Activated CD8-positive, alpha-beta memory T cell treated with anti-CD3 and anti-CD28 coated beads for 36 hours (primary cell): ENCODE measurements around the gene SH3GLB2. TPM values are rescaled to one million over a fixed set of nuclear protein-coding genes. Genes with fewer than 3 reads are reported as not detected.
"Not testable (repeated sequence)": the region's sequence is repeated elsewhere in the genome, so short reads cannot be mapped to it uniquely, and the experiment has no call there.

ENCODE experiments used
- CTCF ChIA-PET: fragments of 350-600 bp; sonication (Branson Sonifier 250); formaldehyde crosslinking; loops from one replicate; lab custom pipeline; 2021; ENCODE audit warnings: antibody characterized with exemption; lab: Charles Lee
- POLR2A ChIA-PET: fragments of 350-600 bp; sonication (Branson Sonifier 250); formaldehyde crosslinking; loops from one replicate; lab custom pipeline; 2021; ENCODE audit warnings: antibody characterized with exemption; lab: Charles Lee
- total RNA-seq, 2 experiments: library from RNA; stranded (reverse); gene quantifications; one replicate each; pipeline ENCODE4 v1.2.3, GENCODE V29; 2021

The SH3GLB2 gene
- total RNA-seq, 2 experiments from 2014 or later: 54.5 to 56.3 TPM

DNA sequence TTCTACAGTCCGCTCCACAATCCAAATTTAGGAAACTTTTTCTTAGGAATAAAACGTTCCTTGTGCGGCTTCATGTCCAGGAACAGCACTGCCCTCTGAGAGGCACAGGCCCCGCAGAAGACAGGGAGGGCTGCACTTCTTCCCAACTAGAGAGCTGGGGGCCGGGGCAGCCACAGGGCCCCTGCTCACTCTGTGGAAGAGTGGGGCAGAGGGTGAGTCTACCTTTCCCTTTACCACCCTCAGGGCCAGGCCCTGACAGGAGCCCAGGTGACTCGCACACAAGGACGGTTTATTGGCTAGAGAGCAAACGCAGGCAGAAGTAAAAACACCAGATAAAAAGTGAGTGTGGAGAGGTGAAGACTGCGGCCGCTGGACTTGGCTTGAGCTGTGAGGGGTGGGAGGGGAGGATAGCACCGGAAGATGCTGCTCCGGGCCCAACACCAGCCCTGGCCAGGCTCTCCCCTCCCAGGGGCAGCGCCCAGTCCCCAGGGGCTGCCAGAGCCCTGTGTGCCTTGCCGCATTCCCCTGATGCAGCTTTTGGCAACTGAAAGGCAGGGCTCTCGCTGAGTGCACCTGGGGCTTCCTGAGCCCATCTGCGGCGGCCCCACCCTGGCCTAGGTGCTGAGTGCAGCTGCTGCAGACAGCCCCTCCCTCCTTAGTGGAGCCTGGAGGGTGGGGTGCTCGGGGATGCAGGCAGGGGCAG lies 20.2 kb downstream of the SH3GLB2 start:
- ChIA-PET POLR2A (no interaction called here), CTCF (interaction anchor here (0.7 to 1.1 kb wide), 2 partner anchors 58 to 386 kb away, joined by 3 read pairs; no protein-coding TSS in a partner anchor)

DNA sequence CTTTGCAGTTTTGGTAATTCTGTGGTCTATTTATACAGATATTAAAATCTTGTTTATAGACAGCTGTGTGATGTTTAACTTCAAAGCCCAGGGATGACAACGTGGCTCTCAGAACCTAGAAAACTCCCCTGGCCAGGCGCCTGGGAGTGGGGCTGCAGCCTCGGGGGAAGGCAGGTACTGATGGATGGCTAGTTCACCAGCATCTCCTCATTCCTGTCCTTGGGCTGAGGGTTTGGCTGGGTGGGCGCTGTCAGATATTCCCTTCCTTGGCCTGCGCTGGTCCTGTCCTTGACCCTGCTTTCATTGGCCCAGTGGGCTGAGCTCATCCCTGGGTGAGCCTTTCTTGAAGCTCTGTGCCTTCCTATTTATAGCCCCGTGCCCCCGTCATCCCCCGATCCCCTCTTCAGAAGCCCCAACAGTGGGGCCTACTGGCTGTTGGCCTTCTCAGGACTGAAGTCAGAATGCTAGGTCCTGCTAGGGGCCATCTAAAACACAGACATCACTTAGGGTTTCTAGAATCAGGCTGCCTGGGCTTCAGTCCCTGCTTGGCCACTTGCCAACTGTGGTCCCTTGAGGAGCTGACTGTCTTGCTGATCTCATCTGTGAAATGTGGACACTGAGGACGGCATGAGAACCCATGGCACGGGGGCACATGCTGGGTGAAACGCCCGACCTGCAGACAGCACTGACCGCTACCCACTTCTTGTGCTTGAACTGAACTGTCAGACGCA lies 20.9 kb downstream of the SH3GLB2 start:
- POLR2A ChIA-PET: no interaction called here
- CTCF ChIA-PET: interaction anchor here (0.6 to 1.1 kb wide), 3 partner anchors 57 to 385 kb away, joined by 3 read pairs; no protein-coding TSS in a partner anchor

DNA sequence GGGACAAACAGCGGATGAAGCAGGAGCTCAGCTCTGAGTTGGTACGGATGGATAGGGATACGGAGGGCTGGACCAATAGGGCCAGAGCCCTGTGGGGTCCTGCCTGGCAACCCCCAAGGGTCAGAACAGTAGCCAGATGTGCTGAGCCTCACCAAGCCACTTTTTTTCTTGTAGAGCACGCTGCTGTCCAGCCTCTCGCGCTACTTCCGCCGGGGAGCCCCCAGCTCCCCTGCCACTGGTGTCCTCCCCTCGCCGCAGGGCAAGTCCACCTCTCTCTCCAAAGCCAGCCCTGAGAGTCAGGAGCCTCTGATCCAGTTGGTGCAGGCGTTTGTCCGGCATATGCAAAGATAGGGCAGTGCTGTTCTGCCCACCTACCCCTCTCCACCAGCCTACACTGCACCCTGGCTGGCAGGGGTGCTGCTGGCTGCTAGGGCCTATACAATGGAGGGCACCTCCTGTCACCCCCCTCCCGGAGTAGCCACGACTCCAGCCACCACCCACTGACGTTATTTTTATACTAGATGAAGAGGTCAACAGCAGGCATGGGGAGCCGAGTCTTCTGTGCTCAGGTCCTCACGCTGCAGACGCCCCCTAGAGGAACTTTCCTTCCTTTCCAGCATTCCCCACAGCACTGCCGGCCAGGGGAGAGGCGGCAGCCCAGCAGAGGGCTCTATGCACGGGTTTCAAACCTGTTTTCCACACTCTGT lies 21.6 kb downstream of the SH3GLB2 start:
- ChIA-PET POLR2A (interaction anchor here (0.5 kb wide), 1 partner anchor 15 kb away, joined by 4 read pairs; no protein-coding TSS in a partner anchor), CTCF (interaction anchor here (0.6 to 1.3 kb wide), 6 partner anchors 22 to 385 kb away, joined by 3 to 4 read pairs (median 3); no protein-coding TSS in a partner anchor)

DNA sequence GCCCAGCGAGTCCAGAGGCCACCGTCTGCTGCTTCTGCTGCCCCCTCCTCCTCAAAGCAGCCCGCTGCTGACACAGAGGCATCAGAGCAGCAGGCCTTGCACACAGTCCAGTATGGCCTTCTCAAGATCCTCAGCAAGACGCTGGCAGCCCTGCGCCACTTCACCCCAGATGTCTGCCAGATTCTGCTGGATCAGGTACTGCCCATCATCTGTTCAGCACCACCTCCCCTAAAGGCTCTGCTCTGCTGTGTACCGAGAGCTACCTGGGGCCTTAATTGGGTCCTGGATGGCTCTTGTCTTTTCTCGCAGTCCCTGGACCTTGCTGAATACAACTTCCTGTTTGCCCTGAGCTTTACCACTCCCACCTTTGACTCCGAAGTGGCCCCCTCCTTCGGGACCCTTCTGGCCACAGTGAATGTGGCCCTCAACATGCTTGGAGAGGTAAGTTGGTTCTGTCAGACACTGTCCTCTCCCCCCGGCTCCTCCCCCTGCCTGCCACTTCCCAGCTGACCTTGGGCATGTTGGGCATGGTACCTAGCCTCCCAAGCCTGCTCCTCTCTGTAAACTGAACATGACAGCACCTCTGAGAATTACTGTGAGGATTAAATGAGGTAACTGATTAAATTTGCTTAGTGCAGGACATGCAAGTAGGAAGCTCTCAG lies 22.7 kb downstream of the SH3GLB2 start:
- ChIA-PET CTCF (interaction anchor here (0.6 to 1.3 kb wide), 4 partner anchors 21 to 184 kb away, joined by 3 to 4 read pairs (median 4); no protein-coding TSS in a partner anchor), POLR2A (interaction anchor here (0.5 kb wide), 1 partner anchor 14 kb away, joined by 4 read pairs; no protein-coding TSS in a partner anchor)

DNA sequence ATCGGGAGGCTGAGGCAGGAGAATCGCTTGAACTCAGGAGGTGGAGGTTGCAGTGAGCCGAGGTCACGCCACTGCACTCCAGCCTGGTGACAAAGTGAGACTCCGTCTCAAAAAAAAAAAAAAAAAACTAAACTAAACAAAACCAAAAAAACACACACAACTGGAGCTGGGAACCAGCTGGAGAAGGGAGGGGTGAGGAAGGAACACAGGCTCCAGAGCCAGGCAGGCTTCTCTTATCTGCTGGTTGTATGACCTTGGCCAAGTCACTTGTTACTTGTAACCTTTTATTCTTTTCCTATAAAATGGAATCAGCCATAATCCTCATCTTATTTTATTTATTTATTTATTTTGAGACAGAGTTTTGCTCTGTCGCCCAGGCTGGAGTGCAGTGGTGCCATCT lies 24.0 kb downstream of the SH3GLB2 start:
- POLR2A ChIA-PET: interaction anchor here (1.2 kb wide), 1 partner anchor 32 kb away, joined by 4 read pairs; the partner anchor contains the start of gene MIGA2

DNA sequence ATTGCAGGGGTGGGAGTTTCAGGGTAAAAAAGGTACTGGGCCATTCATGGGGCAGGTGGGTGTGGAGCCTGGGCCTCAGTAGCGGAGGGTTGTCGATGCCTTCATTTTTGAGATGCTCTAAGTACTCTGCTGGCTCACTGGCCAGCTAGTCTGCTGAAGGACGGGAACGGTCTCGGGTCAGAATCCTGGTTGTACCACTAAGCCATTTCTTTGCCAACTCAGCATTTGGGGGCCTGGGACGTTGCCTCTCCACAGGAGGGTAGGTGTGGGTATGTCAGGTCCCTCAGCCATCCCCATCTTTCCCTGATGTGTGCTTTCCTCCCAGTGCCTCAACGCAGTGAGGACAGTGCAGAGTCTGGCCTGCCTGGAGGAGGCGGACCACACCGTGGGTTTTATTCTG lies 25.1 kb downstream of the SH3GLB2 start:
- ChIA-PET CTCF (no interaction called here), POLR2A (no interaction called here)

More for the DNA sequence above, 24.0 kb downstream of the SH3GLB2 start:
- CTCF ChIA-PET: not testable (repeated sequence)

DNA sequence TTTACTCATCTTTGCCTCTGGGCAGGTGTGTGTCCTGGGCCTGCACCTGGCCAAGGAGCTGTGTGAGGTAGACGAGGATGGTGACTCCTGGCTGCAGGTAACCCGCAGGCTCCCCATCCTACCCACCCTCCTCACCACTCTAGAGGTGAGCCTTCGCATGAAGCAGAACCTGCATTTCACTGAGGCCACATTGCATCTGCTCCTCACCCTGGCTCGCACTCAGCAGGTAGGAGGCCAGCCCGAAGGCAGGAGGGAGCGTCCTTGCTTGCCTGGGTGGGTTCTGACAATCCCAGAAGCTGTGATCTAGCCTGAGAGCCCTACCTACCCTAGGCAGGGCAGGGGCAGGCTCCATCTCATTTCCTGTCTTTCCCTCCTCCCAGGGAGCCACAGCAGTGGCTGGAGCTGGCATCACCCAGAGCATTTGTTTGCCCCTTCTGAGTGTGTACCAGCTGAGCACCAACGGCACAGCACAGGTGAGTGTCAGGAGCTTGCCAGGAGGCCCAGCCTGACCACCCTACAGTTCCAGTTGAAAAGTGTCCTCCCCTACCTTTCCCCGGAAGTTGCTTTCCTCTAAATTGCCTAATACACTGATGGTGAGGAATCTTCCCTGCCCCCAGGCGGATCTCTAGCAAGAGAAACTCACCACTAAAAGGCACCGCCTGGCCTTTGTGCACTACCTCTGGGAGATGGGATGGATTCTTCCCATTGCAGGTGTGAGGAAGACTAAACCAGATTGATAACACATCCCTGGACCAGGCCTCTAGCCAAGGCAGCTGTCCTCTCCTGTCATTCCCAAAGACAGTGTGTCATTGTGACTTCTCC lies 26.4 kb downstream of the SH3GLB2 start:
- ChIA-PET CTCF (no interaction called here), POLR2A (no interaction called here)

DNA sequence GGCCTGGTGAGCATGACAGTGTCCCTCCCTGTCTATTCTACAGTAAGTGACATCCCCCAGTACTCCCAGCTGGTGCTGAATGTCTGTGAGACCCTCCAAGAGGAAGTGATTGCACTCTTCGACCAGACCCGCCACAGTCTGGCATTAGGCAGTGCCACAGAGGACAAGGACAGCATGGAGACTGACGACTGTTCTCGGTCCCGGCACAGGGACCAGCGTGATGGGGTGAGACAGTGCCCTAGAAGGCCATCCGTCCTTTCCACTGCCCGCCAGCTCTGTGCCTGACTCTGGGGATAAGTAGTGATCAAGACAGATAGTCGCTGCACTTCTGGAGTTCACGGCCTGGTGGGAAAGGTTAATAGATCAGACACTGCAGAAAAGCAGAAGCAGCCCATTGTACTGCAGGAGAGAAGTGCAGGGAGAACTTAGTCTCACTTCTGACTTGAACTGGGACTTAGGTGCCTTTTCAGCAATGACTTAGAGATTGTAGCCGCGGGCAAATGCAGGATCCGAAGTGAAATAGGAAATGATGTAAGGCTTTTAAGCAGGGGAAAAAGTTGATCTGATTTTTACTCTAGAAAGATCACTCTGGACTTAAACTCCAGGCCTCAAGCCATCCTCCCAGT lies 28.4 kb downstream of the SH3GLB2 start:
- ChIA-PET POLR2A (no interaction called here), CTCF (interaction anchor here (1.1 kb wide), 1 partner anchor 10 kb away, joined by 3 read pairs; no protein-coding TSS in a partner anchor)

DNA sequence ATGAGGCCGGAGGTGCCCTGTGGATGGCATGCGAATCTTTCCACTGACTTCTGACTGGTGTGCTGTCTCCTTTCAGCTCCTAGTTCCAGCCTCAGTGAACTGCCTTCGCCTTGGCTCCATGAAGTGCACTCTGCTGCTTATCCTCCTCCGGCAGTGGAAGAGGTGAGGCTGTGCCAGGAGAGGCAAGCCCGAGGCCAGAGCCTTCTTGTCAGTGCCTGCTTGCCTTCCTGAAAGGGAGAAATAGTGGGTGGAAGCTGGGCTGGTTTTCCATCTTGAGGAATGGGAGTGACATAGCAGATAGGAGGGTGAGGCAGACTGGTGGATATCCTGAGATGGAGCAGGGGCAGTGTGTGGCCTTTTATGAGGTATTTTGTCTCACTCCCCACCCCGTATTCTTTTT lies 29.7 kb downstream of the SH3GLB2 start:
- POLR2A ChIA-PET: no interaction called here
- CTCF ChIA-PET: interaction anchor here (1.1 kb wide), 1 partner anchor 11 kb away, joined by 3 read pairs; no protein-coding TSS in a partner anchor

DNA sequence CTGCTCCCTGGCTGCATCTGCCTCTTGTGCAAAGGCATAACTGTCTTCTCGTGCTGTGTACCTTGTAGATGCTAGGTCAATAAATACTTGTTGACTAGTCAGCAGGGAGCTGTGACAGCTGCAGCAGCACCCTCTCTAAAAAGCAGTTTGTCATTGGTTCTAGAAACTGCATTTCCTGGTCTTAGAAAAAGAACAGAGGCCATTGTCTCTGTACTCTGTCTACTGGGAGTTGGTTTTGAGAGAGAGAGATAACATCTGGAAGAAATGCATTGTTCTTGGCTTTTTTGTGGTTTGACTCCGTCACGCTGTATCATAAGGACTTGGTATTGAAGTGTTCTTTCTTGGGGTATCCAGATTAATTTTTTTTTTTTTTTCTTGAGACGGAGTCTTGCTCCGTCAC lies 32.3 kb downstream of the SH3GLB2 start:
- ChIA-PET CTCF (no interaction called here), POLR2A (no interaction called here)

DNA sequence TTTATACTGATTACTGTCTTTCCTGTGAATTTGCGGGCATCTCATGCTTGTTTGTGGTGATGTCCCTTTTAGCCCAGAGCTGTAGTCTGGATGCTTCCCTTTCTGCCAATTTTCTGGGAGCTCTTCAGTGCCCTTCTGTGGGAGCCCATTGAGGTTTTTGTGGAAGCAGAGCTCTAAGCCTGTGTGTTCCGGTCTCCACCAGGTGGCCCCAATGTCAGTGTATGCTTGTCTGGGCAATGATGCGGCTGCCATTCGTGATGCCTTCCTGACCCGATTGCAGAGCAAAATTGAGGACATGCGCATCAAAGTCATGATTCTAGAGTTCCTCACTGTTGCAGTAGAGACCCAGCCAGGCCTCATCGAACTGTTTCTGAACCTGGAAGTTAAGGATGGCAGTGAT lies 35.1 kb downstream of the SH3GLB2 start:
- POLR2A ChIA-PET: no interaction called here
- CTCF ChIA-PET: interaction anchor here (1.2 kb wide), 1 partner anchor 35 kb away, joined by 3 read pairs; the partner anchor contains the start of gene SH3GLB2

DNA sequence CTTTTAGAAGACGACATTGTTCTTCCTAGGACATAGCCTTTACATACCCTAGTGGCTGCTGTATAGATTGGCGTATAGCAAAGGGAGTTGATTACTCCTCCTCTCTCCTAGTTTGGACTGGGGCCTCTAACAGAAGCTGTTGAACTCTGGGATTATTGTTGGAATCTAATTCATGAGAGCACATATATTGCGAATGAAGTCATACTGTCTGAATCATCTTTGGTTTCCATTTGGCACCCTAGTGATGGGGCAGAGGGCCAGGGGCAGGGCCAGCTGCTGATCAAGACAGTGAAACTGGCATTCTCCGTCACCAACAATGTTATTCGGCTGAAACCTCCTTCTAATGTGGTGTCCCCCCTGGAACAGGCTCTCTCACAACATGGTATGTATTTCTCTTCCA lies 40.3 kb downstream of the SH3GLB2 start:
- POLR2A ChIA-PET: no interaction called here
- CTCF ChIA-PET: no interaction called here

DNA sequence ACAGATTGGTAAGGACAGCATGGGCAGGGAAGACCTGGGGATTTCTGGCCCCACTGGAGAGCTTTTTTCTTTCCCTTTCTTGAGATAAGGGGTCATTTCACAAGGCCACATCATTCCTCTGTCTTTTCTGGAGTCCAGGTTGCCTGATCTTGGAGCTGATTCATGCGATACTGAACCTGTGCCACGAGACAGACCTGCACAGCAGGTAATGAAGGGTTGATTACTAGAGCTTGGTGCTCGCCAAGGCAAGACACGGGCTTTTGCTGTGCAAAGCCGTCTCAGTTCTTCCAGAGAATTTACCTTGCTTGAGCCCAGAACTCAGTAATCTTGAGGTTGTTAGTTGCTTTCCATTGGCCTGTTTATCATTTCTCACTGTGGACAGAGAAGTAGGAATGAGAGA lies 41.5 kb downstream of the SH3GLB2 start:
- CTCF ChIA-PET: no interaction called here
- POLR2A ChIA-PET: no interaction called here

DNA sequence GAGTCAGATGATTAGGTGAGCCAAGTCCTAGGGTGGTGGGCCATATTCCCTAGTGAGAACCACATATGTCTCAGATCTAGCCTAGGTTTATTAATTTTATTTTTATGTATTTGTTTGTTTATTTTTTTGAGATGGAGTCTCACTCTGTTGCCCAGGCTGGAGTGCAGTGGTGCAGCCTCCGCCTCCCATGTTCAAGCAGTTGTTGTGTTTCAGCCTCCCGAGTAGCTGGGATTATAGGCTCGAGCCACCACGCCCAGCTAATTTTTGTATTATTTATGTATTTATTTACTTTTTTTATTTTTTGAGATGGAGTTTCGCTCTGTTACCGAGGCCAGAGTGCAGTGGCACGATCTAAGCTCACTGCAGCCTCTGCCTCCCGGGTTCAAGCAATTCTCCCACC lies 44.6 kb downstream of the SH3GLB2 start:
- ChIA-PET CTCF (interaction anchor here (1.5 kb wide), 1 partner anchor 22 kb away, joined by 4 read pairs; no protein-coding TSS in a partner anchor), POLR2A (no interaction called here)

DNA sequence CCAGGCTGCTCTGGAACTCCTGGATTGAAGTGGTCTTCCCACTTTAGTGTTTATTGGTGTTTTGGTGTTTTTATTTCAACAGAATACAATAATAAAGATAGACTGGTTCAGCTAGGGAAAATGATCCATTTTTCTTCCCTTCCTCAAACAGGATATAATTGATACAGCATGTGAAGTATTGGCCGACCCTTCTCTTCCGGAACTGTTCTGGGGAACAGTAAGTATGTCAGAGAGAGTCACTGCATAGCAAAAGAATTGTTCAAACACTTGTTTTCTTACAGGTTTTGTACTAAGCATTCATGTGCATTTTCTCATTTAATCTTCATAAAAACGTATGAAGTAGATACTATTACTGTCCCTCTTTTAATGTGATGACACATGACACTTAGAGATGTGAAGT lies 49.0 kb downstream of the SH3GLB2 start:
- ChIA-PET POLR2A (no interaction called here), CTCF (no interaction called here)

DNA sequence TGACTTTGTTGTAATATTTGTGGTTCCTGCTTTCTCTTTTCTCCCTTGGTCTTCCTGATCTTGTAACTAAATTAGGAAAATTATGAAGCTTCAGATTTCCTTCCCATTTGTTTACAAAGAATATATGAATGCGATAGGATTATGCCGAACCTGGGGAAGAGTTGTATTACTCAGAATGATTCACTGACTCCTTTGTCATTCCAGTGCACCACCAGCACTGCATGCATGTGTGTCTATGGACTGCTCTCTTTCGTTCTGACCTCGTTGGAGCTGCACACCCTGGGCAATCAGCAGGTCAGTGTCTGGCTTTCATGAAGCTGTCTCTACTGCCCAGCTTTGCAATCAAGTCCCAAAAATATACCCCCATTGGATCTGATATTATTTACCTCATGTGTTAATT lies 55.2 kb downstream of the SH3GLB2 start:
- ChIA-PET POLR2A (interaction anchor here (0.6 kb wide), 1 partner anchor 9 kb away, joined by 3 read pairs; no protein-coding TSS in a partner anchor), CTCF (no interaction called here)

DNA sequence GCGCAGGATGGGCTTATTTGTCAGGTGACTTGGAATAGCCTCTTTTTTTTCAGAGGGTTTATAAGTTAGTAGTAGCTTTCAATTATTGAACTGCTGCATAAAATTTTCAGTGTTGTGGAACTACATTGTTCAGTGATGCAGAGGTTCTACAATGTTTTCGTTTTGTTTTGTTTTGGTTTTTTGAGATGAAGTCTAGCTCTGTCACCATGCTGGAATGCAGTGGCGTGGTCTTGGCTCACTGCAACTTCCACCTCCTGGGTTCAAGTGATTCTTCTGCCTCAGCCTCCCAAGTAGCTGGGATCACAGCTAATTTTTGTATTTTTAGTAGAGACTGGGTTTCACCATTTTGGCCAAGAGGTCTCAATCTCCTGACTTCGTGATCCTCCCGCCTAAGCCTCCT lies 58.6 kb downstream of the SH3GLB2 start:
- POLR2A ChIA-PET: no interaction called here

More for the DNA sequence above, 58.6 kb downstream of the SH3GLB2 start:
- CTCF ChIA-PET: interaction anchor here (1.0 kb wide), 1 partner anchor 628 kb away, joined by 3 read pairs; no protein-coding TSS in a partner anchor
